ENCODE measurements around the gene HOXD12. TPM values are rescaled to one million over a fixed set of nuclear protein-coding genes. Genes with fewer than 3 reads are reported as not detected.

HOXD12 gene
- total RNA-seq, 1 donor from 2014 or later: not detected

DNA sequence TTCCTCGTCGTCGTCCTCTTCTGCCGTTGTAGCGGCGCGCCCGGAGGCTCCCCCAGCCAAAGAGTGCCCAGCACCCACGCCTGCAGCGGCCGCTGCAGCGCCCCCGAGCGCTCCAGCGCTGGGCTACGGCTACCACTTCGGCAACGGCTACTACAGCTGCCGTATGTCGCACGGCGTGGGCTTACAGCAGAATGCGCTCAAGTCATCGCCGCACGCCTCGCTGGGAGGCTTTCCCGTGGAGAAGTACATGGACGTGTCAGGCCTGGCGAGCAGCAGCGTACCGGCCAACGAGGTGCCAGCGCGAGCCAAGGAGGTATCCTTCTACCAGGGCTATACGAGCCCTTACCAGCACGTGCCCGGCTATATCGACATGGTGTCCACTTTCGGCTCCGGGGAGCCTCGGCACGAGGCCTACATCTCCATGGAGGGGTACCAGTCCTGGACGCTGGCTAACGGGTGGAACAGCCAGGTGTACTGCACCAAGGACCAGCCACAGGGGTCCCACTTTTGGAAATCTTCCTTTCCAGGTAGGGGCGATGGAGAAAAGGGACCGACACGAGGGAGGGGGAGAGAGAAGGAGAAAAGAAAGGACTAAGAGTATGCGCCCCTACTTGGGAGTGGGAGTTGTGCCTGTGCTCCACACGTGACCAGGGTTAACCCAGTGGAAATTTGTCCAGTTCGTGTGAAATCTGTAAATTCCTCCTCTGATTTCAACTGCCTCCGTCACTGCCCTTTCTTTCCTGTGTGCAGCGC lies 6.3 kb upstream of the HOXD12 start:
- no peak for DNase-seq

GRCh38 chr2:176093898-176094249 lies 5.7 kb upstream of the HOXD12 start:
- DNase-seq: no peak

DNA sequence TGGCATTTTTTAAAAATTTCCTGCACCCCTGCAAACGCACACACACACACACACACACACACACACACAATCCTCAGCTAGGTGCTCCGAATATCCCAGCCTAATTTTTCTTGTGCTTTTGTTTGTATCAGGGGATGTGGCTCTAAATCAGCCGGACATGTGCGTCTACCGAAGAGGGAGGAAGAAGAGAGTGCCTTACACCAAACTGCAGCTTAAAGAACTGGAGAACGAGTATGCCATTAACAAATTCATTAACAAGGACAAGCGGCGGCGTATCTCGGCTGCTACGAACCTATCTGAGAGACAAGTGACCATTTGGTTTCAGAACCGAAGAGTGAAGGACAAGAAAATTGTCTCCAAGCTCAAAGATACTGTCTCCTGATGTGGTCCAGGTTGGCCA lies 5.2 kb upstream of the HOXD12 start:
- DNase-seq: no peak

DNA sequence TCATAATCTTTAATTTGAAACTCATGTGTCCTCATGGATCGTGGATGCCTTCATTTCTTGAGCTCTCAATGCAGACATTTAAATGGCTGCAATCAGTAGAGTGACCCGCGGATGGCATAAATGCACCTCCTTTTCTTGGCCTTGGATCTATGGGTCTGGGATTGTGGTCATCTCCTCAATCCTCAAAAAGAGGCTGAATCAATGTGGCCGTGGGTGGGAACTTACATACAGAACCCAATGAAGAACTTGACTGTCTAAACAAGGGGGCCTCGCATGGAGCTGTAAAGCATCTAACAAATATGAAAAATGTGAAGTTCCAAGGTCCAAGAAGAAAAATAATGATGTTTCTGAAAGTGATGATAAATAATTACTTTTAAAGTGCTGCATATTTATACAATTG lies 4.2 kb upstream of the HOXD12 start:
- no peak for DNase-seq

DNA sequence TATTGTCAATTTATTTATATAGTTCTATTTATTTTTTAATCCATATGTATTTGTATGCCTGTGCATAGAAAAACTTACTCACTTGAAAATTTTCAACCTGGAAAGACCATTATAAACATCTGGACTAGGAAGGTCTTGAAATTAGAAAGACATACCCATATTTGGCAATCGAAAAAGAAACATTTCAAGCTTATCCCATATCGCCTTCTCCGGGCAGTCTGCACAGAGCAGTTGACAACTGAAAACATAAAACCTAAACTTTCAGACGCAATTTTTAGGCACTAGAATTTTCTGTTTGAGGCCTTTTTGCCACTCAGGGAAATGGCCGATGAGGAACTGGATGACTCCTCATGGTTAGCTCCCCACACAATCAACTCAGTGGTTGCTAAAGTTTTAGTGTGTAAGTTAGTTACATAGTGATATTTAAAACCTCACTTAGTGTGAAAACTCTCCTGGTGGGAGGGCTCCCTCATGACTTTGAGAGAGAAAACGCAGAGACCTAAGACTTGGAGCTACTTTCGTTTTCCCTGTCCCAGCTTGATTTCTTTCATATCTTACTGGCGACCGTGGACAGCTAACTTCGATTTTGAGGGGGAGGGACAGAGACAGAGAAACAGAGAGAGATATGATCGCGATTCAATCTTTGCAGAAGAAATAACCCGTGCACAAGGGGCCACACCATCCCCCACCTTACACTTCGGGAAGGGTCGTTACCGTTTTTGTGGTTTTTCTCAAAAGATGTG lies 3.2 kb upstream of the HOXD12 start:
- no peak for DNase-seq

DNA sequence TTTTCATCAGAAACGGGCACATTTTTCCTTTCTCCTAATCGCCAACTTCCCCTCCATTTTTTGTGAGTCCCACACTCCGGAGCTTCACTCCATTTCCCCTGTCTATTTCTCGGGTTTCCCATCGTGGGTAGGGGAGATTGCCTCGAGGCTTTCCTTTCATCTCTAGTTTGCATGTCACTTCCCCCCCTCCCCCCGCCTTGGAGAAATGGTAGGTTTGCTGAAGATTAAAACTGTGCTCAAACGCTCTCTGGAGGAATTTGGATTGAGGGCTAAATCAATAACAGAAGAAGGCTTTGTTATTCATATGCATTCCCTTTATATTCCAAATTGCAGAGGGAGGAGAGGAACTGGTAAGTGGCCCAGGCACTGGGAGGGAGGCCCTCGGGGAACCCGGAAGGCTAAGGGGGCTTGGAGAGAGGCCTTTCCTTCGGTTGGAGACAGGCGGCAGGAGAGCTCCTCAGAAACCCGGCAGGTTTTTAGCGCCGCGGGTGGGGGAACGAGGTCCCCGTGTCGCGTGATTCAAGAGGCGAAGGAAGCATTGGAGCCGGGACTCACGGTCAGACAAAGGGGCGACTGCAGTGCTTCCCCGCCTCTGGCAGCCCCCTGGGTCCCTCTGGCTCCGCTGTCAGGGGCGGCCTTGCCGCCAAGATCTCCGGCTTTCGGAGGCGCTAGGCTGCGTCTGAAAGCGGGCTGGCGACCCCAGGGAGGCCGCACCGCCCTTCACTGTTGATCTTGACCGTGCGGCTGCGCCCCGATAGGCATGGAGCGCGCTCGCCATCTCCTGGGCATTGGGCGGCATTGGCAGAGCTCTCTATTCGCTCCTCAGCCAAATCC lies 2.4 kb upstream of the HOXD12 start:
- DNase-seq: peak; percentile 6

- no peak for DNase-seq
Observed at GRCh38 chr2:176097820-176098365, 1.7 kb upstream of the HOXD12 start.

DNA sequence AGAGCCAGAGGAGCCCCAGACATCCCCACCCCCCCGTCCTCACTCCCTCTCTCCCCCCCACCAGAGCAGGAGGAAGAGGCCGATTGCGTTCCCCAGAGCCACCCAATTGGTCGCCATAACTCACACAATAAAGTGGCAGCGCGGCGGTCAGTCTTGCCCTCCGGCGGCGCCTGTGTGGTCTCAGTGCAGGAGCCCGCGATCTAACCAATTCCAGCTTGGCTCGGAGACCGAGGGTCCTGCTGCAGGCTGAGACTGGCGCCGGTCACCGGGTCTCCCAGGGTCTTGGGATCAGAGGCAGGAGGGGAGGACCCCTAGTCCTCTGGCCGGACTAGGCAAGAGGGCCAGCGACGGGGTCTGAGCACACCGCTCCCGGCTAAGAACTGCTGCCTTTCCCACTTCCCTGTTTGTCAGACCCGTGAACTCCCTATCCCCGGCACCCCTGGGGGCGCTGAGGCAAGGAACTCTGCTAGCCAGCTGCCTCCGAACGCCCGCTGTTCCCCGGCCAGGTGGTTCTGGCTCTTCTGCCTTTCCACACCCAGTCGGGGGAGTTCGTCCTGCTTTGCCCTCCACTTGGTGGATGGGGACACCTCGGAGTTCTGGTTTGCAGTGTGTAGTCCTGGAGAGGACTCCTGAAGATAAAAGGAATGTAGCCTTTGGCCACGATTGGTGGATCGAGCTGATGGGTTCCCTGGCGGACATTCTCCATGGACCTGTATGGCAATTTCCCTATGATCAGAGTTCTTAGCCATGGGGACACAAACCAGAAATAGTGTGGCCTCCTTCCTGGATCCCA lies 1.0 kb upstream of the HOXD12 start:
- no peak for DNase-seq

DNA sequence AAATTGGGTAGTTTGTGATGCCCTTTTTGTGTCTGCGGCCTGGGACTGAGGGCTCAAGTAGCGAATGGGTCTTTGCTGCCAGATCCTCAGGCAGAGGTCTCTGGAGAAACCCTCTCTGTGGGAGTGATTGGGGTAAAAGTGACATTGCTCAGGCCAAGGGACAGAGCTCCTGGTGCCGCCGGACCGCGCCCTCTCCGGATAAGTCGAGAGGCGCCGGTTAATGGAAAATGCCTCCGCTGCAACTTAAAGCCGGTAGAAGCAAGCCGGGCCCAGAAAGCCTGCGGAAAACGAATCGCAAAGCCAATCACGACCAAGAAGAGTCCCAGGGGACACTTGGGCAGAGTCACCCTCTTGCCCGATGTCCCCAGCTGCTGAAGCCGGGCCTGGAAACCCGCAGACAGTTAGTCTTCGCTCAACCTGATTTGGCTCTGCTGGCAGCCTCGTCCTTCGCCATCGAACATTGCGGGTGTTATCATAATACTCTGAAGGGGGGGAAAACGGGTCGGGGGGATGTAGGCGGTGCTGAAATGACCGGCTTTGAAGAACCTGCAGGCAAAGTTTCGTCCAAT lies 352 bp upstream of the HOXD12 start:
- no peak for DNase-seq

DNA sequence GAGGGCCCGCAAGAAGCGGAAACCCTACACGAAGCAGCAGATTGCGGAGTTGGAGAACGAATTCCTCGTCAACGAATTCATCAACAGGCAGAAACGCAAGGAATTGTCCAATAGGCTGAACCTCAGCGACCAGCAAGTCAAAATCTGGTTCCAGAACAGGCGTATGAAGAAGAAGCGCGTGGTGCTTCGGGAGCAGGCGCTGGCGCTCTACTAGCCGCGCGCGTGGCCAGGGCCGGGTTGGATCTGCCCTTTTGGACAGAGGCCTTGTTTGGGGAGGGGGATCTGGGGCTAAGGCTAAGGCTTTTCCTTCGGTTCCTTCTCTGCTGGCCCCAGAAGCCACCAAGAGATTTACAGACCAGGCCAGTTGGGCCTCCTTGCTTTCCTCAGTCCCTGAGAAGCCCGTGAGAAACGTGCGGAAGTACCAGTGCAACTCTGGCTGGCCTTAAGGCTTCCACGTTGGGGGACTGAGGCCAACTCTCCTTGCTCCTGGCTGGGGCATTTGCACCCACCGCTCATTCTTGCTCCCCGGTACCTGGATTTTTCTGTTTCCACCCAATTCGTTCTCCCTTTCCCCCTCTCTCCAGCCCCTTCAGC lies 1.0 kb downstream of the HOXD12 start:
- no peak for DNase-seq

DNA sequence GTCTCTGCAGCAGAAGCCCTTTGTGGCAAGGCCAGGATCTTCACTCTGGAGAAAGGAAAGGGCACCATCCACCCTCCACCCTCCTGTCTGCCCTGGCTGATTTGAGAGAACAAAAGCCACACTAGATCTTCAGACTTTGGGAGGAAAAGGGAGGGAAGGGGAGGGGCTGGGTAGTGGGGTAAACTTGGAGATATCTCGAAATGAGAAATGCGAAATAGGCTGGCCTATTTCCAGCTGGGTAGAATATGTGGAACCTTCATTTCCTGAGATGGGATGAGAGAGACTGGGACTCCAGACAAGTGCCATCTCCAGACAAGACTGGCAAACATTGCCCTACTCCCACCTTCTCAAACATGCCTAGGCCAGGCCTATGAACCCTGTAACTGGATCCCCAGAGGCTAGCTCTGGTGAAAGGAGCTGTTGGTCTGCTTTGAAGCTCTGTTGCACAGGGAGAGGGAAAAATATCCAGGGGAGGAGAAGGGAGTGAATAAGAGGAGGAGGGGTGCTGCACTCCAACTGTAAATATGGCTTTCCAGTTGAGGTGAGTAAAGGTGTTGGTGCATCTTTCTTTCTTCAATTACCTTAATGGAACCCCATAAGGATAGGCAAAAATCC lies 1.7 kb downstream of the HOXD12 start:
- no peak for DNase-seq

GRCh38 chr2:176101842-176102241 lies 2.2 kb downstream of the HOXD12 start:
- DNase-seq: no peak

DNA sequence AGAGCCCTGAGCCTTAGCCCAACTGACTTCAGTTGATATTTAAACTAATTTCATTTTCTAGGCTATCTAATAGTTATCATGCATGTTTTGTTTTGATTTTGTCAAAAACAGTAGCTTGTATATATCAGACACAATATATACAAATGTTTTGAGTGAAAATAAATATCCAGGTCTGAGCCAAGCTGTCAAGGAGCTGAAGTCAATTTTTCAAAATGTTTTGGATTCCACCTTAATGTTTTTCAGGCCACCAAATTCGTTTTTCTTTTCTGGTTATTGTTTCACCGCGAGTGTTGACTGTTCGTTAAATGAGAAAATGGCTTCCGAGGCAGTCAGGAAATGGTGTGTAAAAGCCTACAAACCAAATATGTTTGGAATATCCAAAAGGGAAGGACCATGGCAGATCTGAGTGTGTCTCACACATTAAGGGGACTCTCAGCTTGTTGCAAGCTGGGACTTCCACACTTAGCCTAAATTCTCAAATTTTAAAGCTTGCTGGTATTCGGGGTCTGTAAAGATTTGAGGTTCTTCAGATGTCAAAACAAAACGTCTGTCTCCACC lies 2.8 kb downstream of the HOXD12 start:
- no peak for DNase-seq

GRCh38 chr2:176103194-176103593 lies 3.6 kb downstream of the HOXD12 start:
- no peak for DNase-seq

GRCh38 chr2:176103742-176104315 lies 4.2 kb downstream of the HOXD12 start:
- no peak for DNase-seq

- DNase-seq: no peak
Observed at GRCh38 chr2:176104316-176105077, 4.9 kb downstream of the HOXD12 start.

- DNase-seq: no peak
Observed at GRCh38 chr2:176105078-176105729, 5.6 kb downstream of the HOXD12 start.

- no peak for DNase-seq
Observed at GRCh38 chr2:176105730-176106580, 6.4 kb downstream of the HOXD12 start.

Measured in occipital lobe (tissue), 2 donors.